HepG2 (cell line): ENCODE measurements around the gene TRIM28. TPM values are rescaled to one million over a fixed set of nuclear protein-coding genes. Genes with fewer than 3 reads are reported as not detected.

ENCODE experiments used
- CHD2 ChIP-seq: IDR thresholded peaks from 2 replicates; pipeline ENCODE4 v1.6.1; 2011; ENCODE audit warnings: low read depth, low read length, improper control_type of control experiment
- ELF1 ChIP-seq: sonication (generic); formaldehyde crosslinking; IDR thresholded peaks from 2 replicates; pipeline ENCODE4 v1.4.0; 2020; ENCODE audit warnings: missing genetic modification reagents
- HNF4A ChIP-seq: sonication (generic); formaldehyde crosslinking; IDR thresholded peaks from 2 replicates; pipeline ENCODE4 v1.4.0; 2020; ENCODE audit warnings: missing genetic modification reagents
- JUNB ChIP-seq: sonication (generic); formaldehyde crosslinking; IDR thresholded peaks from 2 replicates; pipeline ENCODE4 v1.8.0; 2022; ENCODE audit warnings: missing genetic modification reagents, mild to moderate bottlenecking, borderline replicate concordance
- MEF2D ChIP-seq: sonication (generic); formaldehyde crosslinking; IDR thresholded peaks from 2 replicates; pipeline ENCODE4 v1.5.1; 2020; ENCODE audit warnings: mild to moderate bottlenecking, missing genetic modification reagents
- NBN ChIP-seq: fragments of 450-650 bp; conservative IDR thresholded peaks from 2 replicates; pipeline ENCODE4 v1.6.1; 2017
- RFXANK ChIP-seq: IDR thresholded peaks from 2 replicates; pipeline ENCODE4 v1.6.1; 2016
- TEAD3 ChIP-seq: optimal IDR thresholded peaks from 2 replicates; pipeline ENCODE3; 2016; ENCODE audit warnings: borderline replicate concordance
- TRIM24 ChIP-seq: sonication (generic); formaldehyde crosslinking; IDR thresholded peaks from 2 replicates; pipeline ENCODE4 v1.8.0; 2022; ENCODE audit warnings: mild to moderate bottlenecking, missing genetic modification reagents
- XRCC5 ChIP-seq: fragments of 200-400 bp; formaldehyde crosslinking; optimal IDR thresholded peaks from 2 replicates; pipeline ENCODE3; 2017; ENCODE audit warnings: mild to moderate bottlenecking, low read length
- ZNF3 ChIP-seq: IDR thresholded peaks from 2 replicates; pipeline ENCODE4 v1.7.0; 2017; ENCODE audit warnings: inconsistent platforms
- ZNF589 ChIP-seq: sonication (generic); formaldehyde crosslinking; conservative IDR thresholded peaks from 2 replicates; pipeline ENCODE4 v1.8.0; 2022; ENCODE audit warnings: mild to moderate bottlenecking, moderate library complexity, missing genetic modification reagents
- ZNF644 ChIP-seq: IDR thresholded peaks from 2 replicates; pipeline ENCODE4 v1.6.1; 2016; ENCODE audit warnings: low read depth
- ZNF652 ChIP-seq: IDR thresholded peaks from 2 replicates; pipeline ENCODE4 v1.6.1; 2016; ENCODE audit warnings: low read depth, borderline replicate concordance
- ZNF747 ChIP-seq: sonication (generic); formaldehyde crosslinking; IDR thresholded peaks from 2 replicates; pipeline ENCODE4 v1.8.1; 2023; ENCODE audit warnings: missing genetic modification reagents, mild to moderate bottlenecking, borderline replicate concordance
- ZNF883 ChIP-seq: sonication (generic); formaldehyde crosslinking; IDR thresholded peaks from 2 replicates; pipeline ENCODE4 v1.5.1; 2020; ENCODE audit warnings: mild to moderate bottlenecking, missing genetic modification reagents; ENCODE audit errors: not compliant biosample characterization
- polyA plus RNA-seq, 8 experiments: library from polyadenylated mRNA; depleted of rRNA in 3 of 8; stranded (reverse) in 7 of 8; unstranded in 1 of 8; fragments of >200 nt; fragmentation: Illumina TruSeq in 4 of 8; extraction: Trizol in 4 of 8; gene quantifications; 2 replicates each; pipeline versions ENCODE4 v1.2.1 to v1.2.3, GENCODE V29; 2011 to 2016; ENCODE audit warnings: low read depth in 4 of 8, missing spikeins in 1 of 8, mixed read lengths in 1 of 8; ENCODE audit not compliant: insufficient read depth in 1 of 8
- total RNA-seq, 5 experiments: library from RNA; depleted of rRNA; stranded (reverse); fragments of >200 nt; fragmentation: Illumina TruSeq; extraction: Trizol; gene quantifications; 2 replicates each; pipeline ENCODE4 v1.2.3, GENCODE V29; 2016; ENCODE audit warnings: low read depth in 1 of 5
- TF ChIP-seq, protein P1 (sequence below): sonication (generic); formaldehyde crosslinking; IDR thresholded peaks from 2 replicates; pipeline ENCODE4 v1.8.1; 2022; ENCODE audit warnings: mild to moderate bottlenecking, missing genetic modification reagents
- TF ChIP-seq, protein P2 (sequence below): sonication (generic); formaldehyde crosslinking; IDR thresholded peaks from 2 replicates; pipeline ENCODE4 v1.4.0; 2020; ENCODE audit warnings: missing genetic modification reagents
- TF ChIP-seq, protein P3 (sequence below): sonication (generic); formaldehyde crosslinking; IDR thresholded peaks from 2 replicates; pipeline ENCODE4 v1.8.0; 2022; ENCODE audit warnings: mild to moderate bottlenecking, missing genetic modification reagents, borderline replicate concordance
- TF ChIP-seq, protein P4 (sequence below): IDR thresholded peaks from 2 replicates; pipeline ENCODE4 v1.6.1; 2016
- TF ChIP-seq, protein P5 (sequence below): IDR thresholded peaks from 2 replicates; pipeline ENCODE4 v1.6.1; 2016; ENCODE audit warnings: low read depth
- TF ChIP-seq, protein P6 (sequence below): sonication (generic); formaldehyde crosslinking; IDR thresholded peaks from 2 replicates; pipeline ENCODE4 v1.5.0; 2020; ENCODE audit warnings: missing genetic modification reagents

Gene TRIM28
- total and polyA plus RNA-seq, 2 of the 13 experiments (the other 11 are each of a cell fraction or from before 2014, with no cell fraction given), result 361 to 439 TPM

DNA sequence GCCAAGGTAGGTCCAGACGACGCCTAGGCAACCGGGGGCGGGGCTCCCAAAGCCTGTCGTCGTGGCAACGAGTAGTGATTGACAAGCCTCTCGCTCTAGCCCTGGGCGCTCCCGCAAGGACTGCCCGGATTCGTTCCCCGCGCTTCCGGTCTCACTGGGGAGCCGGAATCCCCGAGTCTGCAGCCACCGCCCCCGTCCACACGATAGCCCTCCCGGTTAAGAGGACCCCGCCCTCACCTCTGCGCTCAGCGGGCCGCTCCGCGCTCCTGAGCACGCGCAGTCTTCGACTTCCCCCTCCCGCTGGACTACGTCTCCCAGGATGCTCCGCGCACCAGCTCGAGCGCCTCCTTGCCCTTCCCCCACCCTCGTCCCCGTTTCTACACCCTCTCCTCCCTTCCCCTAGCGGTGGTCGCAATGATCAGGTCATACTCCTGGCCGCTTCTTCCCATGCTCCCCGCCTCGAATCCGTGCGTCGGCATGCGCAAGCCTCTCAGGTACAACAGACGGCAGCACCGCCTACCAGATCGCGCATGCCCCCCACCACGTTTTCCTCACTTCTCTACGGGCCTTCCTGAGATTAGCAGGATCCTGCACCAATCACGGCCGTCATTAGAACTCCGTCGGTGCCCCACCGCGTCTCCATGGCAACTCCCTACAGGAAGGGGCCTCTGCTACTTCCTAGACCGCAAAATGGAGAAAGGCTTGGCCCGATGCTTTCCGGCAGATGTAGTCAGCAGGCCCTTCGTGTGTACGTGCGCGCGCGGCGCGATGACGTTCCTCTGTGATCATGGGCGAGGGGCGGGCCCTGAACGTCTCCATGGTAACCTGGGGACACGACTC lies 29.2 kb downstream of the TRIM28 start, which contains the start of gene MZF1 (continued):
- TF ChIP-seq, protein P1, sequence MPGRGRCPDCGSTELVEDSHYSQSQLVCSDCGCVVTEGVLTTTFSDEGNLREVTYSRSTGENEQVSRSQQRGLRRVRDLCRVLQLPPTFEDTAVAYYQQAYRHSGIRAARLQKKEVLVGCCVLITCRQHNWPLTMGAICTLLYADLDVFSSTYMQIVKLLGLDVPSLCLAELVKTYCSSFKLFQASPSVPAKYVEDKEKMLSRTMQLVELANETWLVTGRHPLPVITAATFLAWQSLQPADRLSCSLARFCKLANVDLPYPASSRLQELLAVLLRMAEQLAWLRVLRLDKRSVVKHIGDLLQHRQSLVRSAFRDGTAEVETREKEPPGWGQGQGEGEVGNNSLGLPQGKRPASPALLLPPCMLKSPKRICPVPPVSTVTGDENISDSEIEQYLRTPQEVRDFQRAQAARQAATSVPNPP (CRISPR knock-in tag), result no peak
- 0 out of 2 replicates have a peak, but pooled peaks have one; percentile 13 for TF ChIP-seq ZNF747
- TF ChIP-seq, protein P2, sequence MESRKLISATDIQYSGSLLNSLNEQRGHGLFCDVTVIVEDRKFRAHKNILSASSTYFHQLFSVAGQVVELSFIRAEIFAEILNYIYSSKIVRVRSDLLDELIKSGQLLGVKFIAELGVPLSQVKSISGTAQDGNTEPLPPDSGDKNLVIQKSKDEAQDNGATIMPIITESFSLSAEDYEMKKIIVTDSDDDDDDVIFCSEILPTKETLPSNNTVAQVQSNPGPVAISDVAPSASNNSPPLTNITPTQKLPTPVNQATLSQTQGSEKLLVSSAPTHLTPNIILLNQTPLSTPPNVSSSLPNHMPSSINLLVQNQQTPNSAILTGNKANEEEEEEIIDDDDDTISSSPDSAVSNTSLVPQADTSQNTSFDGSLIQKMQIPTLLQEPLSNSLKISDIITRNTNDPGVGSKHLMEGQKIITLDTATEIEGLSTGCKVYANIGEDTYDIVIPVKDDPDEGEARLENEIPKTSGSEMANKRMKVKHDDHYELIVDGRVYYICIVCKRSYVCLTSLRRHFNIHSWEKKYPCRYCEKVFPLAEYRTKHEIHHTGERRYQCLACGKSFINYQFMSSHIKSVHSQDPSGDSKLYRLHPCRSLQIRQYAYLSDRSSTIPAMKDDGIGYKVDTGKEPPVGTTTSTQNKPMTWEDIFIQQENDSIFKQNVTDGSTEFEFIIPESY, result no peak
- TF ChIP-seq, protein P3, sequence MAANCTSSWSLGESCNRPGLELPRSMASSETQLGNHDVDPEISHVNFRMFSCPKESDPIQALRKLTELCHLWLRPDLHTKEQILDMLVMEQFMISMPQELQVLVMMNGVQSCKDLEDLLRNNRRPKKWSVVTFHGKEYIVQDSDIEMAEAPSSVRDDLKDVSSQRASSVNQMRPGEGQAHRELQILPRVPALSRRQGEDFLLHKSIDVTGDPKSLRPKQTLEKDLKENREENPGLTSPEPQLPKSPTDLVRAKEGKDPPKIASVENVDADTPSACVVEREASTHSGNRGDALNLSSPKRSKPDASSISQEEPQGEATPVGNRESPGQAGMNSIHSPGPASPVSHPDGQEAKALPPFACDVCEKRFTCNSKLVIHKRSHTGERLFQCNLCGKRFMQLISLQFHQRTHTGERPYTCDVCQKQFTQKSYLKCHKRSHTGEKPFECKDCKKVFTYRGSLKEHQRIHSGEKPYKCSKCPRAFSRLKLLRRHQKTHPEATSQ, result 0 out of 2 replicates have a peak, but pooled peaks have one; percentile 39
- peak; percentile 75 for TF ChIP-seq MEF2D (CRISPR knock-in tag)
- TF ChIP-seq ZNF589 (CRISPR knock-in tag), result 0 out of 2 replicates have a peak, but pooled peaks have one; percentile 72
- TF ChIP-seq HNF4A (CRISPR knock-in tag), result no peak
- TF ChIP-seq TEAD3, result no peak
- TF ChIP-seq, protein P4, sequence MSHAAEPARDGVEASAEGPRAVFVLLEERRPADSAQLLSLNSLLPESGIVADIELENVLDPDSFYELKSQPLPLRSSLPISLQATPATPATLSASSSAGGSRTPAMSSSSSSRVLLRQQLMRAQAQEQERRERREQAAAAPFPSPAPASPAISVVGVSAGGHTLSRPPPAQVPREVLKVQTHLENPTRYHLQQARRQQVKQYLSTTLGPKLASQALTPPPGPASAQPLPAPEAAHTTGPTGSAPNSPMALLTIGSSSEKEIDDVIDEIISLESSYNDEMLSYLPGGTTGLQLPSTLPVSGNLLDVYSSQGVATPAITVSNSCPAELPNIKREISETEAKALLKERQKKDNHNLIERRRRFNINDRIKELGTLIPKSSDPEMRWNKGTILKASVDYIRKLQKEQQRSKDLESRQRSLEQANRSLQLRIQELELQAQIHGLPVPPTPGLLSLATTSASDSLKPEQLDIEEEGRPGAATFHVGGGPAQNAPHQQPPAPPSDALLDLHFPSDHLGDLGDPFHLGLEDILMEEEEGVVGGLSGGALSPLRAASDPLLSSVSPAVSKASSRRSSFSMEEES (CRISPR knock-in tag), result peak; percentile 33; the same call in 1 of the 2 replicates
- no peak for TF ChIP-seq JUNB (CRISPR knock-in tag)
- TF ChIP-seq CHD2, result peak; percentile 70
- TF ChIP-seq NBN, result no peak
- TF ChIP-seq TRIM24 (CRISPR knock-in tag), result no peak
- TF ChIP-seq ZNF883 (CRISPR knock-in tag), result peak; percentile 92
- TF ChIP-seq RFXANK (CRISPR knock-in tag), result no peak; the same call in 1 of the 2 replicates
- TF ChIP-seq ZNF644, result no peak
- TF ChIP-seq, protein P5, sequence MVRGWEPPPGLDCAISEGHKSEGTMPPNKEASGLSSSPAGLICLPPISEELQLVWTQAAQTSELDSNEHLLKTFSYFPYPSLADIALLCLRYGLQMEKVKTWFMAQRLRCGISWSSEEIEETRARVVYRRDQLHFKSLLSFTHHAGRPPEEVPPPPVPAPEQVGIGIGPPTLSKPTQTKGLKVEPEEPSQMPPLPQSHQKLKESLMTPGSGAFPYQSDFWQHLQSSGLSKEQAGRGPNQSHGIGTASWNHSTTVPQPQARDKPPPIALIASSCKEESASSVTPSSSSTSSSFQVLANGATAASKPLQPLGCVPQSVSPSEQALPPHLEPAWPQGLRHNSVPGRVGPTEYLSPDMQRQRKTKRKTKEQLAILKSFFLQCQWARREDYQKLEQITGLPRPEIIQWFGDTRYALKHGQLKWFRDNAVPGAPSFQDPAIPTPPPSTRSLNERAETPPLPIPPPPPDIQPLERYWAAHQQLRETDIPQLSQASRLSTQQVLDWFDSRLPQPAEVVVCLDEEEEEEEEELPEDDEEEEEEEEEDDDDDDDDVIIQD (CRISPR knock-in tag), result 0 out of 2 replicates have a peak, but pooled peaks have one; percentile 31
- no peak for TF ChIP-seq ZNF3
- TF ChIP-seq XRCC5, result peak; percentile 60
- TF ChIP-seq ELF1 (CRISPR knock-in tag), result peak; percentile 86
- TF ChIP-seq ZNF652 (CRISPR knock-in tag), result no peak
- TF ChIP-seq, protein P6, sequence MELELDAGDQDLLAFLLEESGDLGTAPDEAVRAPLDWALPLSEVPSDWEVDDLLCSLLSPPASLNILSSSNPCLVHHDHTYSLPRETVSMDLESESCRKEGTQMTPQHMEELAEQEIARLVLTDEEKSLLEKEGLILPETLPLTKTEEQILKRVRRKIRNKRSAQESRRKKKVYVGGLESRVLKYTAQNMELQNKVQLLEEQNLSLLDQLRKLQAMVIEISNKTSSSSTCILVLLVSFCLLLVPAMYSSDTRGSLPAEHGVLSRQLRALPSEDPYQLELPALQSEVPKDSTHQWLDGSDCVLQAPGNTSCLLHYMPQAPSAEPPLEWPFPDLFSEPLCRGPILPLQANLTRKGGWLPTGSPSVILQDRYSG (CRISPR knock-in tag), result no peak
